Fibroblast of skin of left biceps (primary cell): ENCODE measurements around the gene CLEC18A.
"Not testable (repeated sequence)": the region's sequence is repeated elsewhere in the genome, so short reads cannot be mapped to it uniquely, and the experiment has no call there.

Experiments used
- DNase-seq, 2 experiments: peaks; one replicate each; pipeline ENCODE4 v3.0.0-alpha.2; 2013; ENCODE audit warnings: low read depth in 2 of 2

Gene CLEC18A

DNA sequence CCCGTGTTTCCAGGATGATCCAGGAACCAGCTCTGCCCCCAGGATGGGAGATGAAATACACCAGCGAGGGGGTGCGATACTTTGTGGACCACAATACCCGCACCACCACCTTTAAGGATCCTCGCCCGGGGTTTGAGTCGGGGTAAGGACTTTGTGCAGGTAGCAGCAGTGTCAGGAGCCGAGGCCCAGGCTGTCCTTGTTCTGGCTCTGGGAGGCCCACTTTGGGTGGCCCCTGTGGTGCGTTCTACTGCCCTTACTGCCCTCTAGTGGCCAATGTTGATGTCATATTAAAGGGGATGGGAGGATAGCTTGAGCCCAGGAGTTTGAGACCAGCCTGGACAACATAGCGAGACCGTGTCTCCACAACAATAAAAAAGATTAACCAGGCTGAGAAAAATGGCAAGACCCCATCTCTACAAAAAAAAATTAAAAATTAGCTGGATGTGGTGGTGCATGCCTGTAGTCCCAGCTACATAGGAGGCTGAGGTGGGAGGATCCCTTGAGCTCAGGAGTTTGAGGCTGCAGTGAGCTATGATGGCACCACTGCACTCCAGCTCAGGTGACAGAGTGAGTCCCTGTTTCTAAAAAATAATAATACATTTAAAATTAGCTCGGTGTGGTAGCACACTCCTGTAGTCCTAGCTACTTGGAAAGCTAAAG lies 20.9 kb upstream of the CLEC18A start:
- DNase-seq, result no peak

DNA sequence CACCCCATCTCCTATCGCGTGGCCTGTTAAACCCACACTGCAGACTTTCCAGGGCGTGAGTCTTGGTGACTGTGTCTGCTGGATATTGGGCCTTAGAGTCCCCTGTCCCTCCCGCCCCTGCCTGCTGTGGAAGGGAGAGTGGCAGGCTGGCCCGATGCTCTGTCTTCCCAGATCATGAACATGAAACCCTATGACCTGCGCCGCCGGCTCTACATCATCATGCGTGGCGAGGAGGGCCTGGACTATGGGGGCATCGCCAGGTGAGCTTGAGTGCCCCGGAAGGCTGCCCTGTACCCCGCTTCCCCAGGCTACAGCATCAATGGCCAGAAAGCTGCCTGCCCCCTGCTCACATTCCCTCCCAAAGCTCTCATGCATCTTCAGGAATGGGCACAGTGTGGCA lies 19.5 kb upstream of the CLEC18A start:
- DNase-seq, result no peak

- DNase-seq, result no peak
Measured at GRCh38 chr16:69932228-69932627, 18.9 kb upstream of the CLEC18A start.

DNA sequence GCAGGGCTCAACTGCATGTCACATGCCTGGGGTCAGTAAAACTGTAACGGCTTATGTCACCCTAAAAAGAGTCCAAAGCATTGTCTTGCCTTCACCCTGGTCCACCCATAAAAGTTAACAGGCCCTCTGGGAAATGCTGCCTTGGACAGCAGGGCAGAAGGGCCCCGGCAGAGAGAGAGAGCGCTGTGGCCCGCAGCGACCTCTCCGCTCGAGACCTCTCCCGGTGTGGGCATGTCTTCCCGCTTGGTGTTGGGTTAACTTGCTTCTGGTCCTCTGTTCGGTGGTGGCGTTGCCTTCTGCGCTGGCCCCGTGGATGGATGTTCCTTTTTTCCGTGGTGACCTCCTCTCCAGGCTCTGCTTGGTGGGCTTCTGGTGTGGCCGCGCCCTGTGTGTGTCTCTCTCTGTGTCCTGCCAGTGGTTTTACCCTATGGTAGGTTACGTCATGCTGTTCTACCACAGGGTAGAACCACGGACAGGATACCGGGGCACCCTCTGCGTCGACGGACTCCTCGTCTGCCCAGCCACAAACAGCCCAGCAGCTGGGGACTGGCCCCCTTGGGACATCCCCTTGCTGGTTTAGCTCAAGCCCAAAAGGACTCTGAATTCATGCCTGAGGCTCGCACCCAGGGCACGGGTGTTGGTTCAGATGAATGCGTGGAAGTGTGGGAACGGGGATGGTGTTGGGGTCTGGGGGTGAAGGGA lies 18.3 kb upstream of the CLEC18A start:
- DNase-seq, result no peak

- DNase-seq, result no peak
Measured at GRCh38 chr16:69934044-69934443, 17.1 kb upstream of the CLEC18A start.

DNA sequence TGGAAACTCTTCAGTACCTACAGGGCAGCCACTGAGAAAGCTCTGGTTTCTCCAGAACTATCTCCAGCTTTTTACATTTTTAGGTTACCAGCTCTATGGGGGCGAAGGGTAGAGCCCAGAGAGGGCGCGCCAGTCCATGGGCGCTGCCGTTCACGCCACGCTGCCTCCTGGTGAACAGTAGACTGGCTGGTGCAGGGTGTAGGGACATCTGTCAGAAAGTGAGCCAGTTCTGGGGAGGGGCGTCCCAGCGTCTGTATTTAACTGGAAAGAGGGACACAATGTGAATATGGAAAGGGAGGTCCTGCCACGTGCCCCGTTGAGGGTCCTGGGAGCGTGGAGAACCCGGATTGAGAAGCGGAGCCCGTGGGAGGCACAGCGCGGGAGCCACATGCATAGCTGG lies 16.4 kb upstream of the CLEC18A start:
- DNase-seq, result no peak

DNA sequence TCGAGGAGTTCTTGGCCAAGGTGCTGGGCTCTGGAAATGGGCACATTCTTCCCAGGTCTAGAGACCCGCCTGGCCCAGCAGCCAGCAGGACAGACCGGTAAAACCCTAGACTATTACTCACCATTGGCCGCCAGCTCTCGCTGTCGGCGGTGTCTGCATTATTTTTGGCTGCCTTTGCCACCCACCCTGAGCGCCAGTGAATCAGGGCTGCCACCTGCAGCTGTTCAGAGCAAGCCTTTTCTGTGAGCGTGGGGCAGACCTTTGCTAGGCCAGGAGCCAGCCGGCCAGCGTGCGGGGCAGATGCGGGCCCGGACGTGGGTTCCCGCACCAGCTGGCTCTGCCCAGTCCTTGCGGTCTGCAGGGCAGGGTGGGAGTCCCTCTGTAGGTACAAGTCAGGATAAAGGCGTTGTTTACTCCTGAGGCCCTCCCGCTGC lies 15.8 kb upstream of the CLEC18A start:
- no peak for DNase-seq

- DNase-seq, result no peak
Measured at GRCh38 chr16:69935740-69936139, 15.4 kb upstream of the CLEC18A start.

DNA sequence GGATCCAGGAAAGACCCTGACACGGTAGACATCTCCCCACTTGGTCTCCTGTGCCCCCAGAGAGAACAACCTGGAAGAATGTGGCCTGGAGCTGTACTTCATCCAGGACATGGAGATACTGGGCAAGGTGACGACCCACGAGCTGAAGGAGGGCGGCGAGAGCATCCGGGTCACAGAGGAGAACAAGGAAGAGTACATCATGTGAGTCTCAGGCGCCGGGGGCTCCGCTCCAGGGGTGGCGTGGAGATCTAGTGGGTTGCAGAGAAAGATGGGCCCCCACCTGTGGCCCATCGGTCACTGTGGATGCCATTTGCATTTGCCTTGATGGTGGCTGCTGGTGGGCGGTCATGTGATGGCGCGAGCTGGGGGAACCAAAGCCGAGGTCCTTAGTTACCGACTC lies 14.9 kb upstream of the CLEC18A start:
- no peak for DNase-seq

DNA sequence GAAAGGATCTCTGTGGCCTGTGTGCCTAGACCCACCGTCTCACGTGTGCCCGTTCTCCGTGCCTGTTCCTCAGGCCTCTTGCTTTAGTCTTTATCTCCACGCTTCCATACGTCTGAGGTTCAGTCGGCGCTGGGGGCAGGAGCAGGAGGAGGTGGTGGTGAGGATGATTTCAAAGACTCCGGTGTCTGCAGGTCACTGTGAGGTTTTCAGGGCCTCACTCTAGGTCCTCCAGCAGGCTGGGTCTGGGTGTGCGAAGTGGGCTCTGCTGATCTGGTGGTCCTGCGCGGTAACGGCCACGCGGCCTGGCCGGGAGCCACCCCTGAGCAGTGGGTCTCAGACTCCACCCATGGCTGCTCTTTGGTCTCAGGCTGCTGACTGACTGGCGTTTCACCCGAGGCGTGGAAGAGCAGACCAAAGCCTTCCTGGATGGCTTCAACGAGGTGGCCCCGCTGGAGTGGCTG lies 14.4 kb upstream of the CLEC18A start:
- no peak for DNase-seq

- DNase-seq, result no peak
Measured at GRCh38 chr16:69937465-69937951, 13.6 kb upstream of the CLEC18A start.

GRCh38 chr16:69938981-69939820 lies 11.9 kb upstream of the CLEC18A start:
- no peak for DNase-seq

DNA sequence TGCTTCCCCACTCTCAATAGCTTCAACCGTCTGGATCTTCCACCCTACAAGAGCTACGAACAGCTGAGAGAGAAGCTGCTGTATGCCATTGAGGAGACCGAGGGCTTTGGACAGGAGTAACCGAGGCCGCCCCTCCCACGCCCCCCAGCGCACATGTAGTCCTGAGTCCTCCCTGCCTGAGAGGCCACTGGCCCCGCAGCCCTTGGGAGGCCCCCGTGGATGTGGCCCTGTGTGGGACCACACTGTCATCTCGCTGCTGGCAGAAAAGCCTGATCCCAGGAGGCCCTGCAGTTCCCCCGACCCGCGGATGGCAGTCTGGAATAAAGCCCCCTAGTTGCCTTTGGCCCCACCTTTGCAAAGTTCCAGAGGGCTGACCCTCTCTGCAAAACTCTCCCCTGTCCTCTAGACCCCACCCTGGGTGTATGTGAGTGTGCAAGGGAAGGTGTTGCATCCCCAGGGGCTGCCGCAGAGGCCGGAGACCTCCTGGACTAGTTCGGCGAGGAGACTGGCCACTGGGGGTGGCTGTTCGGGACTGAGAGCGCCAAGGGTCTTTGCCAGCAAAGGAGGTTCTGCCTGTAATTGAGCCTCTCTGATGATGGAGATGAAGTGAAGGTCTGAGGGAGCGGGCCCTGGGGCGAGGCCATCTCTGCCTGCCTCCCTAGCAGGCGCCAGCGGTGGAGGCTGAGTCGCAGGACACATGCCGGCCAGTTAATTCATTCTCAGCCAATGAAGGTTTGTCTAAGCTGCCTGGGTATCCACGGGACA lies 11.1 kb upstream of the CLEC18A start:
- DNase-seq, result no peak

GRCh38 chr16:69940676-69941075 lies 10.5 kb upstream of the CLEC18A start:
- no peak for DNase-seq

DNA sequence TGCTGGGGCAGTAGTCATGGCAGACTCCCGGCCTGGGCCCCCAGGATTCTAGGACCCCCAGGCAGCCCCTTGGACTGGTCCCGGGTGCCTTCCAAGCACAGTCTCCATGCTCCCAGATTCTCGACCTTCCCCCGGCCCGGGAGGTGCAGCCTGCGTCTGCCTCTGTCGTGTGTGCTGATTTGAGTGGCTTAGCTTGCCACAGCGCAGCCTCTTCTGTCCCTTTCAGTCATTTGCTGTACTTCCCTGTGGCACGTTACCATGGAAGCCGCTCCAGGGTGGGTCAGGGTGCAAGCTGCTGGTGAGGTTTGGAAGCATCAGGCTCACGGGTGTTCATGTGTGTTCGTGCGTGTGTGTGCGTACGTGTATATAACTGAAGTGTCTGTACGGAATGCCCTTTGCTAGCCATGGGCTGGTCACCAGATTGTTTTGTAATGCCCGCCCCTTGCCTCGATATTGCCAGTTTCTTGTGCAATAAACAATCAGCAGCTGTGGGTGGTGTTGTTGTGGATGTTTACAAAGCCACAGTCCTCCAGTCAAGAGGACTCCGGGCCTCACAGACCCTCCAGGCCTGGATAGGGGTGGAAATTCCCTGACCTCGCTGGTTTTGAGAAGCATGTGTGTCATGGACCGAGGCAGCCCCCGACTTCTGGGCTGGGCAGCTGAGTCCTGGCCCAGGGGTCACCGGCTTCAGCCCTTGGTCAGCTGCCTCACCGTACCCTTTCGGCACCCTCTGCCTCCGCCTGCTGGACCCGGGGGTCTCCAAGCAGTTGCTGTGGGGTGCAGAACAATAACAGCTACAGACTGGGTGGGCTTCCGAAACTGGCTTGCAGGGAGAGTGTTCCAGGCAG lies 9.7 kb upstream of the CLEC18A start:
- no peak for DNase-seq

- no peak for DNase-seq
Measured at GRCh38 chr16:69942099-69942491, 9.0 kb upstream of the CLEC18A start.

GRCh38 chr16:69942627-69943170 lies 8.4 kb upstream of the CLEC18A start:
- DNase-seq, result no peak

DNA sequence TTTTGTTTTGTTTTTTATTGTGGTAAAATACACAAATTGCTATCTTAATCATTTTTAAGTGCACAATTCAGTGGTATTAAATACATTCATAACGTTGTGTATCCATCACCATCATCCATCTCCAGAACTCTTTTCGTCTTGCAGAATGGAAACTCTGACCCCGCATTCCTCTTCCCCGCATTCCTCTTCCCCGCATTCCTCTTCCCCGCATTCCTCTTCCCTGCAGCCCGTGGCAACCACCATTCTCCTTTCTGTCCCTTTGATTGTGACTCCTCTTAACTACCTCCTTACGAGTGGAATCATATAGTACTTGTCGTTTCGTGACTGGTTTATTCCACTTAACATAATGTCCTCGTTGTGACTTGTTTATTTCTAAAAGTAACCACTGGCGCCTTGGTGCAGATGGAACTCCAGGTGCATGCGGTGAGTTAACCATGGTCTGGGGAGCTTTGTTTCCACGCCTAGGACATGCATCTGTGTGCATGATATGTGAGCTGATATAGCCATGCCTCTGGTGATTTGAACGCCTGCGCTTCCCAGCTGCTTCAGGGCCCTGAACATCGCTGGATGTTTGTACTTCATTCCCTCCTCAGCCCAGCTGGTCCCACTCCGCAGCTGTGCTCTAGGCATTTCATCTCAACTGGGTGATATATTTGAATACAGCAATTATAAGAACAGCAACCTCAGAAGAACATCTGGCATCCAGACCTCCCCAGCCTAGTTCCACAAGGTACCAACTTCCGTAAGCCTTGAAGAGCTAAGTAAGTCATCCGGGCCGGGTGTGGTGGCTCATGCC lies 7.7 kb upstream of the CLEC18A start:
- DNase-seq, result not testable (repeated sequence)

DNA sequence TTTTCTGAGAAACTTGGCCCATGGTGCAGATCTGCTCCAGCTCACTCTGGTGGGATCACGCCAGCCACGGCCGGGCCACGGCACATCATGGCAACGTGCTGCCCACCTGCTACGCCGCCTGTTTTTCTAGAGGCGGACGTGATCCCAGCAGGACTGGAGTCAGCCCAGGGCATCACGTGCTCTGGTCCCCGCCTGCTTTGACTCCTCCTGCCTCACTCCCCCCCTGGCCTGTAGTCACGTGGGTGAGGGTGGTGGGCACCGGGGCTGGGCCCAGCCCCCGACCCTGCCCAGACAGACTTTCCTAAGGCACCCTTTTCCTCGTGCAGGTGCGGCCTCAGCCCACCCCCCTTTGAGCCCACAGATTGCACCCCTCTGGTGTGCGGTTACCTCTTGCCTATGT lies 723 bp upstream of the CLEC18A start:
- DNase-seq, result not testable (repeated sequence)

GRCh38 chr16:69951672-69952031 lies 518 bp downstream of the CLEC18A start:
- not testable (repeated sequence) for DNase-seq
